Erythroblast (primary cell): ENCODE data around the gene MEI1.

Experiments
- GATA1 ChIP-seq: IDR thresholded peaks from 2 replicates; pipeline ENCODE4 v1.6.1; 2011; ENCODE audit warnings: low read depth, mild to moderate bottlenecking, control low read depth, low read length, moderate library complexity
- POLR2A ChIP-seq: IDR thresholded peaks from 2 replicates; pipeline ENCODE4 v1.6.1; 2011; ENCODE audit warnings: mild to moderate bottlenecking, low read length

- TF ChIP-seq POLR2A = no peak
- no peak for TF ChIP-seq GATA1
Observed at GRCh38 chr22:41659941-41660340, 39.4 kb upstream of the MEI1 start.
